KOPT-K1 (cell line): Measurements from ENCODE around the gene ARHGEF3.
"Not testable (repeated sequence)": the region's sequence is repeated elsewhere in the genome, so short reads cannot be mapped to it uniquely, and the experiment has no call there.

Experiments used
- H3K27ac ChIP-seq: fragments of 200-600 bp; sonication (generic); 2 replicates; pipeline ENCODE4 v1.5.1; 2016; ENCODE audit warnings: antibody characterized with exemption, mild to moderate bottlenecking, low read depth, low read length; ENCODE audit not compliant: poor library complexity, severe bottlenecking
- H3K36me3 ChIP-seq: fragments of 200-600 bp; sonication (generic); 2 replicates; pipeline ENCODE4 v1.5.1; 2017; ENCODE audit warnings: antibody characterized with exemption, mild to moderate bottlenecking, low read length, moderate library complexity; ENCODE audit not compliant: insufficient read depth
- H3K9me3 ChIP-seq: fragments of 200-600 bp; sonication (generic); 2 replicates; pipeline ENCODE4 v1.5.1; 2017; ENCODE audit warnings: antibody characterized with exemption, low read length, mild to moderate bottlenecking; ENCODE audit not compliant: insufficient read depth, poor library complexity, severe bottlenecking

Gene ARHGEF3

GRCh38 chr3:56711344-56711743, 90.4 kb downstream of the ARHGEF3 start:
- no peak overlapping the region for H3K27ac ChIP-seq
- no peaks in the 10 kb centered on the region for H3K9me3 ChIP-seq
- no peaks in the 10 kb centered on the region for H3K36me3 ChIP-seq

- H3K27ac ChIP-seq, H3K36me3 ChIP-seq, H3K9me3 ChIP-seq: not testable (repeated sequence)
Measured at GRCh38 chr3:56707412-56707811, 94.3 kb downstream of the ARHGEF3 start.

GRCh38 chr3:56706629-56707028, 95.1 kb downstream of the ARHGEF3 start:
- H3K9me3 ChIP-seq = no peaks in the 10 kb centered on the region
- H3K36me3 ChIP-seq = no peaks in the 10 kb centered on the region
- H3K27ac ChIP-seq = no peak overlapping the region

- Histone ChIP-seq H3K9me3 (no peaks in the 10 kb centered on the region), H3K36me3 (no peaks in the 10 kb centered on the region), H3K27ac (no peak overlapping the region)
Measured at GRCh38 chr3:56704706-56705105, 97.0 kb downstream of the ARHGEF3 start.

GRCh38 chr3:56702490-56703315, 99.0 kb downstream of the ARHGEF3 start:
- no peaks in the 10 kb centered on the region for H3K36me3 ChIP-seq
- H3K27ac ChIP-seq = no peak overlapping the region
- H3K9me3 ChIP-seq = no peaks in the 10 kb centered on the region

GRCh38 chr3:56700151-56700550, 101.6 kb downstream of the ARHGEF3 start:
- no peaks in the 10 kb centered on the region for H3K9me3 ChIP-seq
- no peaks in the 10 kb centered on the region for H3K36me3 ChIP-seq
- no peak overlapping the region for H3K27ac ChIP-seq

- Histone ChIP-seq H3K9me3 (no peaks in the 10 kb centered on the region), H3K36me3 (no peaks in the 10 kb centered on the region), H3K27ac (peak overlapping the region; percentile 31)
Measured at GRCh38 chr3:56694867-56695683, 106.7 kb downstream of the ARHGEF3 start.

GRCh38 chr3:56693750-56694149, 108.0 kb downstream of the ARHGEF3 start:
- Histone ChIP-seq H3K9me3 (no peaks in the 10 kb centered on the region), H3K27ac (no peak overlapping the region), H3K36me3 (no peaks in the 10 kb centered on the region)

GRCh38 chr3:56692520-56693433, 109.0 kb downstream of the ARHGEF3 start:
- not testable (repeated sequence) for H3K36me3 ChIP-seq, H3K9me3 ChIP-seq
- peak overlapping the region; percentile 47 for H3K27ac ChIP-seq

- not testable (repeated sequence) for H3K27ac ChIP-seq, H3K36me3 ChIP-seq, H3K9me3 ChIP-seq
Measured at GRCh38 chr3:56692001-56692365, 109.8 kb downstream of the ARHGEF3 start.

- Histone ChIP-seq H3K27ac (no peak overlapping the region), H3K9me3 (no peaks in the 10 kb centered on the region), H3K36me3 (no peaks in the 10 kb centered on the region)
Measured at GRCh38 chr3:56691165-56692000, 110.4 kb downstream of the ARHGEF3 start.

GRCh38 chr3:56689303-56689702, 112.4 kb downstream of the ARHGEF3 start:
- peaks cover 1% of the 10 kb centered on the region for H3K9me3 ChIP-seq
- no peaks in the 10 kb centered on the region; the same call in 1 of the 2 replicates for H3K36me3 ChIP-seq
- no peak overlapping the region for H3K27ac ChIP-seq

- H3K27ac ChIP-seq = no peak overlapping the region
- no peaks in the 10 kb centered on the region; the same call in 1 of the 2 replicates for H3K36me3 ChIP-seq
- peaks cover 12% of the 10 kb centered on the region for H3K9me3 ChIP-seq
Measured at GRCh38 chr3:56688191-56688590, 113.6 kb downstream of the ARHGEF3 start.

GRCh38 chr3:56684029-56684428, 117.7 kb downstream of the ARHGEF3 start:
- no peak overlapping the region for H3K27ac ChIP-seq
- H3K9me3 ChIP-seq = peaks cover 13% of the 10 kb centered on the region
- peaks cover 13% of the 10 kb centered on the region for H3K36me3 ChIP-seq
